ENCODE results near the gene POLR2L. TPM values are rescaled to one million over a fixed set of nuclear protein-coding genes. Genes with fewer than 3 reads are reported as not detected.

POLR2L gene
- polyA plus RNA-seq, 1 of the 3 experiments (the other 2 are of a cell fraction): 540 TPM

DNA sequence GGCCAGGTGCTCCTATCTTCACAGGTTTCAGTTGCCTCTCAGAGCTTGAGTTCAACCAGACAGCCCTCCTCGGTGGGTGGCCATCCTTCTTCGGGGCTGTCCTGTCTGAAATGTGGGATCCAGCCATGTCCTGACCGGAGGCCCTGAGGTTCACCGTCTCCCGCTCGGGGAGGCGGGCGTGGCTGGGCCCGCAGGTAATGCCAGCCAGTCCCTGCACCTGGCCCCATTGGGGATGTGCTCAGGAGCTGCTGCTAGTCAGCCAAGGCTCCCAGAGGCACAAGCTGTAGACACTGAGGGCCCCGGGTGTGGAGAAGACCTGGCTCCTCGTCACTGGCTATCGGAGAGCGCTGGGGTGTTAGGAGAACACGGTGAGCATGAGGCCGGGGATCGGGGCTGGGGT is 32.9 kb upstream of the POLR2L start:
- H3K9ac ChIP-seq: no peak overlapping the region
- peaks cover 3% of the 10 kb centered on the region for H3F3A ChIP-seq (replicated peaks; ENCODE audit: insufficient read depth)
- H3K4me1 ChIP-seq (ENCODE audit: control insufficient read depth in 1 of 2, insufficient read depth in 2 of 2, low read depth in 1 of 2, low read length in 1 of 2): peaks cover 0 to 2% of the 10 kb centered on the region in 2 experiments; a peak in 1 of 4 replicates
- TF ChIP-seq TAF1 (IDR thresholded peaks at IDR 0.05; ENCODE audit: borderline replicate concordance, low read depth, low read length): no peak
- TF ChIP-seq, protein P1, sequence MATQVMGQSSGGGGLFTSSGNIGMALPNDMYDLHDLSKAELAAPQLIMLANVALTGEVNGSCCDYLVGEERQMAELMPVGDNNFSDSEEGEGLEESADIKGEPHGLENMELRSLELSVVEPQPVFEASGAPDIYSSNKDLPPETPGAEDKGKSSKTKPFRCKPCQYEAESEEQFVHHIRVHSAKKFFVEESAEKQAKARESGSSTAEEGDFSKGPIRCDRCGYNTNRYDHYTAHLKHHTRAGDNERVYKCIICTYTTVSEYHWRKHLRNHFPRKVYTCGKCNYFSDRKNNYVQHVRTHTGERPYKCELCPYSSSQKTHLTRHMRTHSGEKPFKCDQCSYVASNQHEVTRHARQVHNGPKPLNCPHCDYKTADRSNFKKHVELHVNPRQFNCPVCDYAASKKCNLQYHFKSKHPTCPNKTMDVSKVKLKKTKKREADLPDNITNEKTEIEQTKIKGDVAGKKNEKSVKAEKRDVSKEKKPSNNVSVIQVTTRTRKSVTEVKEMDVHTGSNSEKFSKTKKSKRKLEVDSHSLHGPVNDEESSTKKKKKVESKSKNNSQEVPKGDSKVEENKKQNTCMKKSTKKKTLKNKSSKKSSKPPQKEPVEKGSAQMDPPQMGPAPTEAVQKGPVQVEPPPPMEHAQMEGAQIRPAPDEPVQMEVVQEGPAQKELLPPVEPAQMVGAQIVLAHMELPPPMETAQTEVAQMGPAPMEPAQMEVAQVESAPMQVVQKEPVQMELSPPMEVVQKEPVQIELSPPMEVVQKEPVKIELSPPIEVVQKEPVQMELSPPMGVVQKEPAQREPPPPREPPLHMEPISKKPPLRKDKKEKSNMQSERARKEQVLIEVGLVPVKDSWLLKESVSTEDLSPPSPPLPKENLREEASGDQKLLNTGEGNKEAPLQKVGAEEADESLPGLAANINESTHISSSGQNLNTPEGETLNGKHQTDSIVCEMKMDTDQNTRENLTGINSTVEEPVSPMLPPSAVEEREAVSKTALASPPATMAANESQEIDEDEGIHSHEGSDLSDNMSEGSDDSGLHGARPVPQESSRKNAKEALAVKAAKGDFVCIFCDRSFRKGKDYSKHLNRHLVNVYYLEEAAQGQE (IDR thresholded peaks at IDR 0.05; ENCODE audit: low read depth, low read length): no peak
- TF ChIP-seq JUND (IDR thresholded peaks at IDR 0.05): no peak
- no peak for TF ChIP-seq RFX5 (IDR thresholded peaks at IDR 0.05; ENCODE audit: low read length)
- no peak for TF ChIP-seq CHD2 (IDR thresholded peaks at IDR 0.05; ENCODE audit: low read length, partially characterized antibody)
- TF ChIP-seq, protein P2, sequence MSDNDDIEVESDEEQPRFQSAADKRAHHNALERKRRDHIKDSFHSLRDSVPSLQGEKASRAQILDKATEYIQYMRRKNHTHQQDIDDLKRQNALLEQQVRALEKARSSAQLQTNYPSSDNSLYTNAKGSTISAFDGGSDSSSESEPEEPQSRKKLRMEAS (IDR thresholded peaks at IDR 0.05; ENCODE audit: low read depth): no peak
- TF ChIP-seq RAD21 (IDR thresholded peaks at IDR 0.05; ENCODE audit: low read length): no peak
- TF ChIP-seq FOSL2 (IDR thresholded peaks at IDR 0.05; ENCODE audit: borderline replicate concordance, low read depth): no peak
- TF ChIP-seq, protein P3, sequence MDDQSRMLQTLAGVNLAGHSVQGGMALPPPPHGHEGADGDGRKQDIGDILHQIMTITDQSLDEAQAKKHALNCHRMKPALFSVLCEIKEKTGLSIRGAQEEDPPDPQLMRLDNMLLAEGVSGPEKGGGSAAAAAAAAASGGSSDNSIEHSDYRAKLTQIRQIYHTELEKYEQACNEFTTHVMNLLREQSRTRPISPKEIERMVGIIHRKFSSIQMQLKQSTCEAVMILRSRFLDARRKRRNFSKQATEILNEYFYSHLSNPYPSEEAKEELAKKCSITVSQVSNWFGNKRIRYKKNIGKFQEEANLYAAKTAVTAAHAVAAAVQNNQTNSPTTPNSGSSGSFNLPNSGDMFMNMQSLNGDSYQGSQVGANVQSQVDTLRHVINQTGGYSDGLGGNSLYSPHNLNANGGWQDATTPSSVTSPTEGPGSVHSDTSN (IDR thresholded peaks at IDR 0.05): no peak
- TF ChIP-seq, protein P4, sequence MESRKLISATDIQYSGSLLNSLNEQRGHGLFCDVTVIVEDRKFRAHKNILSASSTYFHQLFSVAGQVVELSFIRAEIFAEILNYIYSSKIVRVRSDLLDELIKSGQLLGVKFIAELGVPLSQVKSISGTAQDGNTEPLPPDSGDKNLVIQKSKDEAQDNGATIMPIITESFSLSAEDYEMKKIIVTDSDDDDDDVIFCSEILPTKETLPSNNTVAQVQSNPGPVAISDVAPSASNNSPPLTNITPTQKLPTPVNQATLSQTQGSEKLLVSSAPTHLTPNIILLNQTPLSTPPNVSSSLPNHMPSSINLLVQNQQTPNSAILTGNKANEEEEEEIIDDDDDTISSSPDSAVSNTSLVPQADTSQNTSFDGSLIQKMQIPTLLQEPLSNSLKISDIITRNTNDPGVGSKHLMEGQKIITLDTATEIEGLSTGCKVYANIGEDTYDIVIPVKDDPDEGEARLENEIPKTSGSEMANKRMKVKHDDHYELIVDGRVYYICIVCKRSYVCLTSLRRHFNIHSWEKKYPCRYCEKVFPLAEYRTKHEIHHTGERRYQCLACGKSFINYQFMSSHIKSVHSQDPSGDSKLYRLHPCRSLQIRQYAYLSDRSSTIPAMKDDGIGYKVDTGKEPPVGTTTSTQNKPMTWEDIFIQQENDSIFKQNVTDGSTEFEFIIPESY (IDR thresholded peaks at IDR 0.05; ENCODE audit: borderline replicate concordance, low read depth): no peak
- TF ChIP-seq SIN3A (IDR thresholded peaks at IDR 0.05; ENCODE audit: borderline replicate concordance, low read depth, low read length): no peak
- TF ChIP-seq EZH2phosphoT487 (IDR thresholded peaks at IDR 0.05; ENCODE audit: borderline replicate concordance, low read depth): no peak
- no peak for TF ChIP-seq NFIC (IDR thresholded peaks at IDR 0.05; ENCODE audit: borderline replicate concordance)
- no peak for TF ChIP-seq POLR2AphosphoS5 (IDR thresholded peaks at IDR 0.05; ENCODE audit: low read depth, low read length)
- H3K36me3 ChIP-seq (replicated peaks in 1 of 2; ENCODE audit: control insufficient read depth in 1 of 2, insufficient read depth in 2 of 2, low read length in 1 of 2): peaks cover 0 to 2% of the 10 kb centered on the region in 2 experiments
- H3K79me2 ChIP-seq (ENCODE audit: insufficient read depth): no peaks in the 10 kb centered on the region
- H3K4me2 ChIP-seq: no peak overlapping the region
- H3K9me3 ChIP-seq: no peaks in the 10 kb centered on the region
- no peaks in the 10 kb centered on the region for H3K9me2 ChIP-seq
- no peaks in the 10 kb centered on the region for H3K27me3 ChIP-seq (ENCODE audit: insufficient read depth)
- no peak overlapping the region for H3K4me3 ChIP-seq (ENCODE audit: low read depth in 2 of 2, low read length in 1 of 2)
- CTCF ChIA-PET: interaction anchor here (1.0 to 1.7 kb wide), 2 partner anchors 9 to 23 kb away, joined by 4 read pairs; no protein-coding TSS in a partner anchor
- H4K20me1 ChIP-seq (ENCODE audit: insufficient read depth): no peaks in the 10 kb centered on the region
- POLR2A ChIA-PET: no interaction called here
- no peak overlapping the region for H3K27ac ChIP-seq (ENCODE audit: low read depth in 2 of 2, low read length in 1 of 2)
- no peak overlapping the region for H2AFZ ChIP-seq (ENCODE audit: low read depth)
- WGBS (ENCODE audit: low lambda C conversion rate): over 99% methylated on average over 15 of the region's 16 CpGs
- DNase-seq: no peak

Measured in SK-N-SH (cell line).